ENCODE measurements around the gene SFMBT1.
"Not testable (repeated sequence)": the region's sequence is repeated elsewhere in the genome, so short reads cannot be mapped to it uniquely, and the experiment has no call there.

SFMBT1 gene

GRCh38 chr3:53072653-53073552 is 27.0 kb upstream of the SFMBT1 start:
- DNase-seq (ENCODE audit: low read depth): peak; percentile 45

GRCh38 chr3:53071882-53072431 is 26.1 kb upstream of the SFMBT1 start:
- no peak for DNase-seq (ENCODE audit: low read depth)

- DNase-seq (ENCODE audit: low read depth): no peak
Observed at GRCh38 chr3:53069422-53070068, 23.7 kb upstream of the SFMBT1 start.

- no peak for DNase-seq (ENCODE audit: low read depth)
Observed at GRCh38 chr3:53068176-53068575, 22.3 kb upstream of the SFMBT1 start.

GRCh38 chr3:53067567-53067966 is 21.7 kb upstream of the SFMBT1 start:
- no peak for DNase-seq (ENCODE audit: low read depth)

- no peak for DNase-seq (ENCODE audit: low read depth)
Observed at GRCh38 chr3:53065841-53066480, 20.1 kb upstream of the SFMBT1 start.

GRCh38 chr3:53062905-53063304 is 17.0 kb upstream of the SFMBT1 start:
- no peak for DNase-seq (ENCODE audit: low read depth)

GRCh38 chr3:53056442-53056841 is 10.6 kb upstream of the SFMBT1 start:
- no peak for DNase-seq (ENCODE audit: low read depth)

GRCh38 chr3:53054233-53054632 is 8.4 kb upstream of the SFMBT1 start:
- not testable (repeated sequence) for DNase-seq (ENCODE audit: low read depth)

- DNase-seq (ENCODE audit: low read depth): no peak
Observed at GRCh38 chr3:53051929-53052328, 6.1 kb upstream of the SFMBT1 start.

- DNase-seq (ENCODE audit: low read depth): no peak
Observed at GRCh38 chr3:53049987-53050386, 4.1 kb upstream of the SFMBT1 start.

- no peak for DNase-seq (ENCODE audit: low read depth)
Observed at GRCh38 chr3:53046171-53047170, 598 bp upstream of the SFMBT1 start.

- peak; percentile 21 for DNase-seq (ENCODE audit: low read depth)
Observed at GRCh38 chr3:53044711-53045517, 959 bp downstream of the SFMBT1 start.

- DNase-seq (ENCODE audit: low read depth): no peak
Observed at GRCh38 chr3:53044371-53044710, 1.5 kb downstream of the SFMBT1 start.

GRCh38 chr3:53043738-53044137 is 2.1 kb downstream of the SFMBT1 start:
- no peak for DNase-seq (ENCODE audit: low read depth)

GRCh38 chr3:53042651-53043050 is 3.2 kb downstream of the SFMBT1 start:
- no peak for DNase-seq (ENCODE audit: low read depth)

- no peak for DNase-seq (ENCODE audit: low read depth)
Observed at GRCh38 chr3:53040351-53040820, 5.5 kb downstream of the SFMBT1 start.

GRCh38 chr3:53039376-53039752 is 6.5 kb downstream of the SFMBT1 start:
- DNase-seq (ENCODE audit: low read depth): no peak

- DNase-seq (ENCODE audit: low read depth): no peak
Observed at GRCh38 chr3:53038679-53039375, 7.0 kb downstream of the SFMBT1 start.

Data from stromal cell of bone marrow (primary cell).